Spleen (tissue), 11 donors: ENCODE data around the gene GADD45G. TPM values are rescaled to one million over a fixed set of nuclear protein-coding genes. Genes with fewer than 3 reads are reported as not detected.

Experiments
- DNase-seq: peaks from one replicate; pipeline ENCODE4 v3.0.0-alpha.2; 2020
- H3K27ac ChIP-seq, 8 donors: fragments of 200-600 bp; sonication (generic) in 7 of 8; 1 replicate in 4 of 8; 2 replicates in 4 of 8; pipeline versions ENCODE4 v1.5.0 to v1.8.0; 2016 to 2021; ENCODE audit warnings: inconsistent platforms in 4 of 8, mild to moderate bottlenecking in 4 of 8, moderate library complexity in 1 of 8
- H3K27me3 ChIP-seq, 7 donors: fragments of 200-600 bp; sonication (generic) in 6 of 7; replicated peaks in 1 of 7; 1 replicate in 4 of 7; 2 replicates in 3 of 7; pipeline versions ENCODE4 v1.5.0 to v1.8.0; 2016 to 2021; ENCODE audit warnings: inconsistent platforms in 3 of 7, mild to moderate bottlenecking in 1 of 7
- H3K36me3 ChIP-seq, 6 donors: fragments of 200-600 bp; sonication (generic) in 5 of 6; 1 replicate in 4 of 6; 2 replicates in 2 of 6; pipeline versions ENCODE4 v1.5.0 to v1.8.0; 2016 to 2021; ENCODE audit warnings: inconsistent platforms in 2 of 6
- H3K4me1 ChIP-seq, 6 donors: fragments of 200-600 bp; sonication (generic) in 5 of 6; 1 replicate in 3 of 6; 2 replicates in 3 of 6; pipeline versions ENCODE4 v1.5.0 to v1.8.0; 2016 to 2021; ENCODE audit warnings: inconsistent platforms in 3 of 6
- H3K4me3 ChIP-seq, 8 donors: fragments of 200-600 bp; sonication (generic) in 7 of 8; 1 replicate in 4 of 8; 2 replicates in 4 of 8; pipeline versions ENCODE4 v1.5.0 to v1.8.0; 2016 to 2021; ENCODE audit warnings: inconsistent platforms in 4 of 8, mild to moderate bottlenecking in 4 of 8, moderate library complexity in 2 of 8
- H3K9me3 ChIP-seq, 8 donors: fragments of 200-600 bp; sonication (generic) in 7 of 8; 1 replicate in 4 of 8; 2 replicates in 4 of 8; pipeline versions ENCODE4 v1.5.0 to v1.8.0; 2016 to 2021; ENCODE audit warnings: inconsistent platforms in 4 of 8
- POLR2A ChIP-seq, 3 donors: fragments of 450-650 bp; IDR thresholded peaks; one replicate each; pipeline ENCODE4 v1.5.1; 2017; ENCODE audit warnings: antibody characterized with exemption in 3 of 3, mild to moderate bottlenecking in 1 of 3
- POLR2AphosphoS5 ChIP-seq, 3 donors: sonication (generic); formaldehyde crosslinking; IDR thresholded peaks; one replicate each; pipeline ENCODE4 v1.5.1; 2017; ENCODE audit warnings: antibody characterized with exemption in 3 of 3
- WGBS, 5 donors: extraction: QIAGEN DNeasy Blood & Tissue Kit in 3 of 5; methylation state at CpG; one replicate each; pipeline versions ENCODE4 v1.1.5 to v1.1.7; 2013 to 2018; 5-methylcytosine and 5-hydroxymethylcytosine counted together
- intact Hi-C: fragments of 100-400 bp; cut with DNase I; formaldehyde crosslinking; loops from one replicate; pipeline ENCODE4 v1.15.0; 2023; ENCODE audit warnings: low total_unique reads
- polyA plus RNA-seq, 3 donors: library from polyadenylated mRNA; stranded (reverse); fragments of 200-250 nt; gene quantifications; one replicate each; pipeline ENCODE4 v1.2.1, GENCODE V29; 2013
- total RNA-seq, 7 donors: library from RNA; depleted of rRNA in 3 of 7; stranded (reverse); fragments of >200 nt in 3 of 7; fragmentation: NEBNext Ultra II Directional in 4 of 7; extraction: Animal tissue kit (Norgen Biotek cat#: 25700) in 4 of 7; gene quantifications; one replicate each; pipeline versions ENCODE4 v1.1.0 to v1.2.1, GENCODE V29; 2016 to 2021
- TF ChIP-seq, protein P1 (sequence below), 11 experiments: fragments of 200-600 bp in 7 of 11; fragments of 450-650 bp in 4 of 11; sonication (generic) in 4 of 11; IDR thresholded peaks in 8 of 11; conservative IDR thresholded peaks in 3 of 11; 1 replicate in 7 of 11; 2 replicates in 4 of 11; pipeline versions ENCODE4 v1.4.0 to v1.8.0; 2016 to 2021; ENCODE audit warnings: antibody characterized with exemption in 11 of 11, inconsistent platforms in 4 of 11, mild to moderate bottlenecking in 1 of 11
- donor health status: healthy with polysubstance abuse.
- donor health status: DM: no; HTN: no; CAD: no; lungs with moderate emphysema.
- donor health status: DM: no; HTN: no; CAD: no.
- donor health status: Bipolar disorder and iron deficiency.
- donor health status: healthy.
- donor health status: DM: no; HTN: no; CAD: no.
- donor health status: DM: yes; HTN: yes; CAD: no.

GADD45G gene
- total and polyA plus RNA-seq, 10 donors, result 2.0 to 17.6 (median 4.2) TPM

DNA sequence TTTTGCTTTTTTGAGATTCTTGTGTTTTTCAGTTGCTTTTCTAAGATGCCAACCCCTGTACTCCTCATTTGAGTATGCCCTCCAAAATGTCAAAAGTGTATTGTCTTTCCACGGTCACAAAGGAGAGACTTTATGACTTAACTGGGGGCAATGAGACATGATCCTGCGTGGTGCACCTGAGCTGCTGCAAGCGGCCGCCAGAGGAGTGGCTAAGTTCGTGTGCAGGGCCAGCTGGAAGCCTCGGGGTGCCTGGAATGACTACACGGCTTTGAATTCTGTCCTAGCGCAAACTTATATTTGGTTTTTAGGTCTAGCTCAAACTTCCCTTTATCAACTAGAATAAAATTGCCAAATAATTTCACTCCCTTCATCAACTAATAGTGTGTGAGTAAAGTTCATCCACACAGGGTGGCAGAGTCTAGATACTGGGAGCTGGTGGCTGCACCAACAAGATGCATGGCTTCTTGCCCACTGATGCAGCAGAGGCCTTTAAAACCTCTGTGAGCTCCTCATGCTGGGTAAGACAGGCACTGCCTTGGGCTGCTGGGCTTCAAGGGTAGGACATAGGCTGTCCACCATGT lies 4.7 kb downstream of the GADD45G start:
- Histone ChIP-seq H3K27me3 (peaks cover 0 to 19% (median 3%) of the 10 kb centered on the region in 7 donors), H3K36me3 (no peaks in the 10 kb centered on the region), H3K4me1 (peaks cover 11 to 29% (median 28%) of the 10 kb centered on the region in 6 donors), H3K27ac (no peak overlapping the region), H3K4me3 (no peak overlapping the region), H3K9me3 (peaks cover 0 to 10% (median 0%) of the 10 kb centered on the region in 8 donors)
- 83 to 91% (median 88%) methylated on average over 8 of the region's 8 CpGs for WGBS, 5 donors
- DNase-seq, result no peak
- intact Hi-C loops, result loop anchor here (10.0 kb wide), 1 partner anchor 195 kb away; no protein-coding TSS in a partner anchor
- TF ChIP-seq, protein P1, sequence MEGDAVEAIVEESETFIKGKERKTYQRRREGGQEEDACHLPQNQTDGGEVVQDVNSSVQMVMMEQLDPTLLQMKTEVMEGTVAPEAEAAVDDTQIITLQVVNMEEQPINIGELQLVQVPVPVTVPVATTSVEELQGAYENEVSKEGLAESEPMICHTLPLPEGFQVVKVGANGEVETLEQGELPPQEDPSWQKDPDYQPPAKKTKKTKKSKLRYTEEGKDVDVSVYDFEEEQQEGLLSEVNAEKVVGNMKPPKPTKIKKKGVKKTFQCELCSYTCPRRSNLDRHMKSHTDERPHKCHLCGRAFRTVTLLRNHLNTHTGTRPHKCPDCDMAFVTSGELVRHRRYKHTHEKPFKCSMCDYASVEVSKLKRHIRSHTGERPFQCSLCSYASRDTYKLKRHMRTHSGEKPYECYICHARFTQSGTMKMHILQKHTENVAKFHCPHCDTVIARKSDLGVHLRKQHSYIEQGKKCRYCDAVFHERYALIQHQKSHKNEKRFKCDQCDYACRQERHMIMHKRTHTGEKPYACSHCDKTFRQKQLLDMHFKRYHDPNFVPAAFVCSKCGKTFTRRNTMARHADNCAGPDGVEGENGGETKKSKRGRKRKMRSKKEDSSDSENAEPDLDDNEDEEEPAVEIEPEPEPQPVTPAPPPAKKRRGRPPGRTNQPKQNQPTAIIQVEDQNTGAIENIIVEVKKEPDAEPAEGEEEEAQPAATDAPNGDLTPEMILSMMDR (IDR thresholded peaks at IDR 0.05 in 8 of 11, conservative IDR thresholded peaks at IDR 0.05 in 3 of 11), result no peak
- TF ChIP-seq POLR2AphosphoS5 (IDR thresholded peaks at IDR 0.05), result no peak
- no peak for TF ChIP-seq POLR2A (IDR thresholded peaks at IDR 0.05)

DNA sequence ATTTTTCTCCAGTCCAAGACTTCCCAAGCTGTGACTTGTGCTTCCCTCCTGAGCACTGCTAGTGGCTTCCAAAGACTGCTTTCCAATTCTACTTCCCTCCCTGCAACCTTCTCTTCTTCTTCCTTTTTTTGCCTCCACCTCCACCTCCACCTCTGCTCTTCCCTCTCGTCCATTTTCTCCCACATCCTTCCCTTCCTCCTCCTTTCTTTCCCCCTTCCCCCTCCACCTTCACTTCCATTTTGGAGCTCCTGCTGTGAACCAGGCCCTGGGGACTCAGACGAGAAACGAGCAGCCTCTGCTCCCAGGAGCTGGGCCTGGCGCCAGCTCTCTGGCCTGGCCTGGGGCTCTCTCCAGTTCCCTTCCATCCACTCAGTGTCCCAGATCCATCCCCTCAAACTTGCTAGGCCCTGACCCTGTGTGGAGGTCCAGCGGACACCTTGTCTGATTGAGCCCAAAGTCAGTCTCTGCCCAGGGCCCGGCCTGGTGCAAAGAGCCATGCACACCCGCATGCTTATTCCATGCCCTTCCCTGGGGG lies 5.6 kb downstream of the GADD45G start:
- 82 to 90% (median 83%) methylated on average over 5 to 7 of the region's 7 CpGs for WGBS, 5 donors
- TF ChIP-seq, protein P1 (IDR thresholded peaks at IDR 0.05 in 8 of 11, conservative IDR thresholded peaks at IDR 0.05 in 3 of 11), result no peak
- no peak for TF ChIP-seq POLR2A (IDR thresholded peaks at IDR 0.05)
- no peak for TF ChIP-seq POLR2AphosphoS5 (IDR thresholded peaks at IDR 0.05)
- intact Hi-C loops, result no loop called here
- peaks cover 0 to 9% (median 0%) of the 10 kb centered on the region in 7 donors for H3K27me3 ChIP-seq
- H3K27ac ChIP-seq, result no peak overlapping the region
- H3K9me3 ChIP-seq, result peaks cover 0 to 10% (median 0%) of the 10 kb centered on the region in 8 donors
- no peak for DNase-seq
- no peak overlapping the region for H3K4me3 ChIP-seq
- H3K4me1 ChIP-seq, result peaks cover 11 to 20% (median 18%) of the 10 kb centered on the region in 6 donors
- H3K36me3 ChIP-seq, result no peaks in the 10 kb centered on the region

DNA sequence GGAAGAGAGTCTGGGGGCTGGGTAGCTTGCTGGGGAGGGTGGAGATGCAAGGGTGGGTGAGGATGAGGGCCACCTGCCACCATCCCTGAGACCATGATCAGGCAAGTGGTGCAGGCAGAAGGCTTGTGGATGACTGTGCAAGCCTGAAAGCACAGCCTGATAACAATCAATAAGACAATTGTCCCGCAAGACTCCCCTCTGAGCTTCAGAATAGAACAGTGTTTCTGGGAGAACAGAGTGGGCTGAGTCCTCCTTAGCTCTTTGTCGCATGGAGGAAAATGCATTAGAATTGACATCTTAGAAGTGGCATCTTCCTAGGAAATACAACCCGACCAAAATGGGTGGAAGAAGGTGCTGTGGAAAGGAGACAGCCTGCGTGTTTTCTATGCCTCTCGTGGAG lies 6.6 kb downstream of the GADD45G start:
- TF ChIP-seq, protein P1 (IDR thresholded peaks at IDR 0.05 in 8 of 11, conservative IDR thresholded peaks at IDR 0.05 in 3 of 11), result no peak
- TF ChIP-seq POLR2AphosphoS5 (IDR thresholded peaks at IDR 0.05), result no peak
- TF ChIP-seq POLR2A (IDR thresholded peaks at IDR 0.05), result no peak
- WGBS, 5 donors, result 90 to 97% (median 93%) methylated on average over 5 of the region's 5 CpGs
- H3K9me3 ChIP-seq, result peaks cover 0 to 10% (median 0%) of the 10 kb centered on the region in 8 donors
- no peak overlapping the region for H3K27ac ChIP-seq
- intact Hi-C loops, result no loop called here
- no peak overlapping the region for H3K4me3 ChIP-seq
- no peak for DNase-seq
- H3K36me3 ChIP-seq, result no peaks in the 10 kb centered on the region
- peaks cover 0 to 6% (median 0%) of the 10 kb centered on the region in 7 donors for H3K27me3 ChIP-seq
- peaks cover 2 to 10% (median 8%) of the 10 kb centered on the region in 6 donors for H3K4me1 ChIP-seq

DNA sequence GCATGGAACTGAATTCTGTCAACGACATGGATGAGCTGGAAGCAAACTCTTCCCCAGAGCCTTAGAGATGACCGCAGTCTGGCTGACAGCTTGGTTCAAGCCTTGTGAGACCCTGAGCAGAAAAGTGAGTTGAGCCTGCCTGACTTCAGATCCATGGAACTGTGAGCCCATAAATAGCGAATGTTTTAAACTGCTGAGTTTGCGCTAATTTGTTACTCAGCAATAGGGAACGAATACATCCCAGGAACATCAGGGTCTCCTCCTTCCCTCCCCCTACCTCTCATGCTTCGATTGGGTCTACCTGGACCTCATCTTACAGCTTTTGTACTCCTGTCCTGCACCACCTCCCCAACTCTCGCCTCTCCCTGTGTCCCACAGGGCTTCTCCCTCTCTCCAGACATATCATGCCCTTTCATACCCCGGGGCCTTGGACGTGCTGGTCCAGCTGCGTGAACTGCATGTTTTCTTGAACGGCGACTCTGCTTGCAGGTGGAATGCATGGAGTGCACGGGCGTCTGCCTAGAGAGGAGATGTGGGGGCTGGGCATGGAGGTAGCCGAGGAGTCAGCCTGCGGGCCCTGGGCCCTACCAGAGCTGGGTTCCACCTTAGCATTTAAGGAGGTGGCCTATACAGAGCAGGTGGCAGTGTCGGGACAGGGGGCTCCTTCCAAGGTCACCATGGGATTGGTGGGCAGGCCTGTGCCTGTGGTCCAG lies 7.9 kb downstream of the GADD45G start:
- Histone ChIP-seq H3K27ac (no peak overlapping the region), H3K4me3 (no peak overlapping the region), H3K9me3 (peaks cover 0 to 10% (median 0%) of the 10 kb centered on the region in 8 donors), H3K36me3 (no peaks in the 10 kb centered on the region), H3K27me3 (peaks cover 0 to 9% (median 0%) of the 10 kb centered on the region in 7 donors), H3K4me1 (no peaks in the 10 kb centered on the region)
- no peak for DNase-seq
- WGBS, 5 donors, result 87 to 97% (median 92%) methylated on average over 17 of the region's 17 CpGs
- intact Hi-C loops, result no loop called here
- TF ChIP-seq, protein P1 (IDR thresholded peaks at IDR 0.05 in 8 of 11, conservative IDR thresholded peaks at IDR 0.05 in 3 of 11), result no peak
- no peak for TF ChIP-seq POLR2A (IDR thresholded peaks at IDR 0.05)
- no peak for TF ChIP-seq POLR2AphosphoS5 (IDR thresholded peaks at IDR 0.05)
